Medulla oblongata (tissue), 1 donor: ENCODE data around the gene C1orf115.
"Not testable (repeated sequence)": the region's sequence is repeated elsewhere in the genome, so short reads cannot be mapped to it uniquely, and the experiment has no call there.

Experiments
- DNase-seq: peaks from one replicate; pipeline ENCODE4 v3.0.0-alpha.2; 2015; ENCODE audit errors: extremely low spot score

Gene C1orf115, protein sequence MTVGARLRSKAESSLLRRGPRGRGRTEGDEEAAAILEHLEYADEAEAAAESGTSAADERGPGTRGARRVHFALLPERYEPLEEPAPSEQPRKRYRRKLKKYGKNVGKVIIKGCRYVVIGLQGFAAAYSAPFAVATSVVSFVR

DNA sequence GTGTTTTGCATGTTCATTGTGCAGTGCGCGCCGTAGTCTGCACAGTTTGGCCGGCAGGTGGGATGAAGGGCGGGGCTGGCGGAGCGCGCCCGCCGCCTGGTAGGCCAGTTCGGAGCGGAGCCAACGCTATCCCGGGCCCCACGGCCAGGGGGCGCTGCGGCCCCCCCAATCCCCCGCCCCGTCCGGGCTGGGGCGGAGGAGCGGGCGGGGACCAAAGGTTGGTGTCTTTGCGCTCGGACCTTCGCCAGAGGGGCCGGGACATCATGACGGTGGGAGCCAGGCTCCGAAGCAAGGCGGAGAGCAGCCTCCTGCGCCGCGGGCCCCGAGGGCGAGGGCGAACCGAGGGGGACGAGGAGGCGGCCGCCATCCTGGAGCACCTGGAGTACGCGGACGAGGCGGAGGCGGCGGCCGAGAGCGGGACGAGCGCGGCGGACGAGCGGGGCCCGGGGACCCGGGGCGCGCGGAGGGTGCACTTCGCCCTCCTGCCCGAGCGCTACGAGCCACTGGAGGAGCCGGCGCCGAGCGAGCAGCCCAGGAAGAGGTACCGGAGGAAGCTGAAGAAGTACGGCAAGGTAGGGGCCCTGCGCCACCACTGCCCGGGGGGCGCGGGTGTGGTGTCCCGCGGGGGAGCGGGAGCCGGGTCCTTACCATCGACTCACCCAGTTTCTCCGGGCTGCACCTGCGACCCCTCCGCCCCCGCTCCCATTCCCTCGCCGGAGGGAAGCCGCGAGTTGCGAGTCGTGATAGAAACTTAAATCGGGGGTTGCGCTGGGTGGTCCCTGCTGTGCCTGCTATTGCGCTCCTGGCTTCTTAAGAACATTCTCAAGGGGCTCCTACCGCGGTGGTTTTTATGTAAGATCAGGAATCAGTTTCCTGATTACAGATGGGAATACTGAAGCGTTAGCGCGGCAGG is at the start of gene C1orf115:
Gene C1orf115, plus strand, starts transcription at position 224 of the 913 bp plus-strand sequence. Its CDS starts 40 bp downstream, at position 264.
- DNase-seq: peak; percentile 7

DNA sequence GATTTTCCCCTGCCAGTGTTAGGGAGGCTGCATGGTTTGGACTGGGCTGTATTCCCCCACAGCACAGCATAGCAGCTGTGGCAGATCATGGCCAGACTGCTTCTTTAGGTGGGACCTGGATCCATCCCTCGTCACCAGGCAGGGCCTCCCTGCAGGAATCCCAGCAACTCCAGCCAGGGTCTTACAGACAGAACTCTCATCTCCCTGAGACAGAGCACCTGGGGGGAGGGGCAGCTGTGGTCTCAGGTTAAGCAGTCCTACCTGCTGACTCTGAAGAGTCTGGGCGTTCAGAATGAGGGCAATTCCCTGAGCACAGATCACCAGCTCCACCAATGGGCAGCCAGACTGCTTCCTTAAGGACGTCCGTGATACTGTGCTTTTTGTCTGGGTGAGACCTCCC is 47.9 kb upstream of the C1orf115 start:
- no peak for DNase-seq

DNA sequence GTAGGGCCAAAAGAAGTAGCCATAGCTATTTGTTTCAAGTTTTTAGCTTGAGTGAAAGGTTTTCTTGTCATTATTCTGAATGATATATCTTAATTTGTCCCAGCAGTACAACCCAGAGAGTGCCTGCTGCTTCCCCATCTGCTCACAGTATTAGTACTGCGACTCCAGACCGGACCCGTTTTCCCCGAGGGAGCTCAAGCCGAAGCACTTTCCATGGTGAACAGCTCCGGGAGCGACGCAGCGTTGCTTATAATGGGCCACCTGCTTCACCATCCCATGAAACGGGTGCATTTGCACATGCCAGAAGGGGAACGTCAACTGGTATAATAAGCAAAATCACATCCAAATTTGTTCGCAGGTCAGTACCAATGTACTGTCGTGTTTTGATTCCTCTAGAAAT is 37.2 kb upstream of the C1orf115 start:
- DNase-seq: no peak

DNA sequence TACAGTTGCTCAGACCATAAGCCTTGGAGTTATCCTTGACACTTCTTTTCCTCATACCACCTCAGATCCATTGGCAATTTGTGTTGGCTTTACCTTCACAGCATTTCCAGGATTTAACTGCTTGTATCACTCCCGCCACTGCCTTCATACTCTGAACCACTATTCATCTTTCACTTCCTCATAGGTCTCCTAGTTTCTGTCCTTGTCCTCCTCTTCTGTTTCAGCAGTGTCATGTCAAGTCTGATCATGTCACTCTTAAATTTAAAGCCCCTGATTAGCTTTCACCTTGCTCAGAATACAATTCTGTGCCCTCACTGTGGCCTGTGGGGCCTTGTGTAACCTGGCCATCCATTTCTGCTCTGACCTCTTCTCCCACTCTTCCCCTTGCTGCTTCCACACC is 34.7 kb upstream of the C1orf115 start:
- no peak for DNase-seq

DNA sequence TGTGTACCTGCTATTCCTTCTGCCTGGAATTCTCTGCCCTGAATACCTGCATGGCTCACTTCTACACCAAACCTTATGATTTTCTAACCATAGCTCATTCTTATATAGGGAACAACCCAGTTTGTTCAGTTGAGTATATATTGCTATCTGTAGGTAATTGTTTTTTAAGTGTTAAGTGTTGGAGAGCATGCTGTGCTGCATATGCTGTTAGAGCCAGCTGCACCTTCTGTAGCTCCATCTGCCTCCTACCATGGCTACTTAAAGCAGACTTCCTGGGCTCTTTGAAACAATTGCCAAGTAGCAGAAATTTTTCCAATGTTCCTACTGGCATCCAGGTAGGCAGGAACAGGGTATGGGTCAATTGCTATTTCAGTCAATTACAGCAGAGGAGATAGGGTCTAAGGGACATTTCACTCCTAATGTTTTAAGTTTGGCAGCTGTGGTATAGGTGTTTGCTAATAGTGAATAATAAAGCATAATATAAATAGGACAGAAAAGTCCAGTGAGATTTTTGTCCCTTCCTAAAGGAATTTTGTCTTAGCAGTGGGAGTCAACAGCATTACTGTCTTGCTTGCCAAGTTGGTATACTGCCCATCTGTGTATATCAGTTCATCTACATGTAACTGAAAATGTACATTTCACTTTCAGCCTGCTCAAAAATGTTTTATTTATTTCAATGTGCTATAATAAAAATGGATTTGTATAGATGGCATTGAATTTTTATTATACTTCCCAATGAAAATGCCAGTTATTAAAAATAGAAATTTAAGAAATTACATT is 34.0 kb upstream of the C1orf115 start:
- no peak for DNase-seq

DNA sequence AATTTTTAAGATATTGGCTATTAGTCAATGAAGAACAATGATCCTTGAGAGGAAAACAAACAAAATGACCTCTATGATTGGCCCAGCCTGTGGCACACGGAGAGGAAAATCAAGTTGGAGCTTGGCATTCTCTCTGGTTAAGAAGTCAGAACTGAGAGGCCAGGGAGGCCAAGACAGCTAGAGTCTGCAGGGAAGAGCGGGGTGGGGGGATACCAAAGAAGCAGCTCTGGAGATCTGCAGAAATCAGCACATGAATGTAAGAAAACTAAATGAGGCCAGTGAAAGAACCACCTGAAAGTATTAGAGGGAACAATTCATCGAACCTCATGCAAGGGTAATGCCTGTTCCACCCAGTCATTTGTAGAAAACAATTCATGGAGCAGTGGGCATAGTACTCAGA is 23.8 kb upstream of the C1orf115 start:
- no peak for DNase-seq

DNA sequence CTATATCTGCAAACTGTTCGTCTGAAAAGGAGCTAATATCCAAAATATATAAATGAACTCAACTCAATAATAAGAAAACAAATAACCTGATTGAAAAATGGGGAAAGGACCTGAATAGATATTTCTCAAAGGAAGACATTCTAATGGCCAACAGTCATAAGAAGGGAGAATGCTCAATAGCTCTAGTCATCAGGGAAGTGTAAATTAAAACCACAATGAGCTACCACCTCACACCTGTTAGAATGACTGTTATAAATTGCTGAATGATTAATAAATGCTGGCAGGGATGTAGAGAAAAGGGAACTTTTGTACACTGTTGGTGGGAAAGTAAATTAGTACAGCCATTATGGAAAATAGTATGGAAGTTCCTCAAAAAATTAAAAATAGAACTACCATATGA is 21.2 kb upstream of the C1orf115 start:
- DNase-seq: no peak

DNA sequence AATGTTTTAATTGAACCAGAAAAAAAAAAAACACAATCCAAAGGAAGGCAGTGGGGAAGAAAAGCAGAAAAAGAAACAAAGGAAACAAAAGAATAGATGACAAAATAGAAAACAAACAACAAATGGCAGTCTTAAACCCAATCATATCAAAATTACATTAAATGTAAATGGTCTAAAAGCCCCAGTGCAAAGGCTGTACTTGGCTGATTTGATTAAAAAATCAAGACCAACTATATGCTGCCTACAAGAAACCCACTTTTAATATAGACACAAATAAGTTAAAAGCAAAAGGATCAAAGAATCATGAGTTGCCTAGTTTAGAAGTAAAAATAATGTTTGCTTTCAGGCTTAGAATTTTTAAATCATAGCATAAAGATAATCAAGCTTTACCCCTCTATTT is 19.8 kb upstream of the C1orf115 start:
- DNase-seq: no peak

DNA sequence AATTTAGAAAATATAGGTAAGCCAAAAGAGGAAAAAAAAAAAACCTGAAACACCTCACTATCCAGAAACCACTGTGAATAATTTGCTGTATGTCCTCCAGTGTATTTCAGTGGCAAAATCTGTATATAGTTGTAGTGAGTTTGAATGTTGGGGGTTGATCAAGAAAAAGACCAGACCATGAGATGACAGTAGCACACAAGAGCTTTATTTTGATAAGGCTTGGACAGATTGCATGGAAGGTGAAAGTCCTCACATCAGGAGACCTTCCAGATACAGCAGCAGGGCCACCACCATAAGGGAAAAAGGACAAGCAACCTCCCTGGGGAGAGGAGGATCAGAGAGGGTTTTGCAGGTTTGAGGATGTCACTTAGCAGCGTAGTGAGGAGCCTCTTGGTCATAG is 16.2 kb upstream of the C1orf115 start:
- no peak for DNase-seq

DNA sequence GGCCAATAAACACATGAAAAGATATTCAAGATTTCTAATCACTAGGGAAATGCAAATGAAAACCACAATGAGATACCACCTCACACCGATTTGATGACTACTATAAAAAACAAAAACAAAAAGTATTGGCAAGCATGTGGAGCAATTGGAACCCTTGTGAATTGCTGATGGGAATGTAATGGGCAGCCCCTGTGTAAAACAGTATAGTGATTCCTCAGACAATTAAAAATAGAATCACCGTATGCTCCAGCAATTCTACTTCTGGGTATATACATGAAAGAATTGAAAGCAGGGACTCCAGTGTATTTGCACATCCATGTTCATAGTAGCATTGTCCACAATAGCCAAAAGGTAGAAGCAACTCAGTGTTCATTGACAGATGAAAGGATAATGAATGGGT is 12.9 kb upstream of the C1orf115 start:
- no peak for DNase-seq

DNA sequence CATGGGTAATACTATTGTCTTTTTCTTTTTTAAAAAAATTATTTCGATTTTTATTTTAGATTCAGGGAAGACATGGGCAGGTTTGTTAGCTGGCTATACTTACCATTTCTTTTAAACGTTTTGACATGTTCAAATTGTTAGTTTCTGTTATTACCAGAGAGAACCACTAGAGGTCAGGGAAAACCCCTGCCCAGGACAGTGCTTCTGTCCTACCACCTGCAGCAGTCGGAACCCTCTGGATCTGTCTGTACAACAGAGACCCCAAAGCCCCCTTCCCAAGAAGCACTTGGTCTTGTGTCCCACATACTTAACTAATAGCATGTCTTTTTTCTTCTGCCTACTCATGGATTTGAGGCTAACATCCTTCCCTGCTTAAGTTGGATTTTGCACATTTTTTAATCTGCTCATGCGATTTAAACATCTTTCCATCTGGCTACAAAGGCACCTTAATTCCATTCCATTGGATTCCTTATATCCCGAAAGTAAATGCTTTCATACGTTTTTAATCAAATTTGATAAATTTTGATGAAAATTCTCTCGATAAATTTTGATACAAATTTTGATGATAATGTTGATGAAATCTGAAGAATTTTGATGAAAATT is 10.0 kb upstream of the C1orf115 start:
- DNase-seq: peak; percentile 47

DNA sequence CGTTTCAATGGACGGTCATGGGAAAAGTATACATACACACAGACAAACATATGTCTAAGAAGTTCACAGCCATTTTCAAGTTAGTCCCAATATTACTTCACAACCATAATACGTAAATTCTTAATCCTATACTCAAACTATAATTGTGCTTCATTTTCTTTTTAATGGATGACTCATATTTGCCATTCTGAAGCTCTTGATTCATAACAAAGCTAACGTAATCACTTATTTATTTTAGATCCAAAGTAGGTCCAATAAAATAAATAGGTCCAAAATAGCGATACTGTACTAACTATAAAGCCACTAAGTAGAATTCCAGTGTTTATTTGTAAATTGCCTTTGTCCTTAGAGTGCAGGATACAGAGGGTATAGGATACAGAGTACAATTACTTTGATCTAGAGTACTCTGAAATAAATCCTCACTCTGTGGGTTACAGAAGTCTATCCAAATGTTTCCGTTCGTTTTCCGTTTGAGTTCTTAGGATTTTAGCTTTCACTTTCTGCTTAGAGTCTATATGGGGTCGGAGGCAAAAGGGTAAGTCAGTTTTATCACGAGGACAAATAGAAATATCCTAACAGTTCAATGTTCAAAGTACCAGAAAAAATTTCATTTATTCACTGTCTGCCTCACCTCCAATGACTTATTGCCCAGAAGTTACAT is 8.8 kb upstream of the C1orf115 start:
- DNase-seq: no peak

DNA sequence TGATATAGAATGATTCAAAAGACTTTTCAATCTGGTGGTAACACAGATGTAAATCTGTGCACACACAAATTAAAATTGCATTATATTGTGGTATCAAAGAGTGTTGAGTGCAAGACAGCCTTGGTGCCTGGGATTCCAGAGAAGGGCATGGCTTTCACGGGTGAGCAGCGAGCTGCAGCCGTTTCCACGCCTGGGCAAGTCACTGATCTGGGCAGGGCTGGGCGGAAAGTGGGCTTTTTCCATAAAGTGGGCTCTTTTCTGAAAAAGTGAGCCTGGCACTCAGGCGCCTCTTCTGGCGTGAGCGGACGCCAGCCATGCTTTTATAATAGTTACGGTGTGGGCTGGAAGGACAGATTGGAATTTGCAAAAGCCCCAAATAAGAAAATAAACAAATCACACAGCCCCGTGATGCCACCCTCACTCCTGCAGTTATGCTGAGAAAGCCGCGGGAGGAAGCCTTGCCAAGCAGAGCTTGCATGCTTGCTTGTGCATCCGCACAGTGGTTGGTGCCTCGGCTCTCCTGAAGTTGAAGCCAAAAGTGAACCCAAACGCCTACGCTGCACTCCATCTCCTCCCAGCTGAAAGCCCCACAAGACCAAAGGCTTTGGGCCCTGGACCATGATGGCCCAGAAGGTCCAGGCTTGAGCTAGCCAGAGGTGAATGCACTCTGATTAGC is 7.1 kb upstream of the C1orf115 start:
- DNase-seq: no peak

DNA sequence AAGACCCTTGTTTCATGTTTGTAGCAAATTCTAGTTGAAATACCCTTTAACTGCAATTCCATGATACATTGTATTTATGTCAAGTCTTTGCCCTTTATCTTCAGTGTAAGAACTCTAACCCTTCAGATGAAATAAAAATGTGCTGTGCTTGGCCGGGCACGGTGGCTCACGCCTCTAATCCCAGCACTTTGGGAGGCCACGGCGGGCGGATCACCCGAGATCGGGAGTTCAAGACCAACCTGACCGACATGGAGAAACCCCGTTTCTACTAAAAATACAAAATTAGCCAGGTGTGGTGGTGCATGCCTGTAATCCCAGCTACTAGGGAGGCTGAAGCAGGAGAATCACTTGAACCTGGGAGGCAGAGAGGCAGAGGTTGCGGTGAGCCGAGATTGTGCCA is 6.4 kb upstream of the C1orf115 start:
- not testable (repeated sequence) for DNase-seq

DNA sequence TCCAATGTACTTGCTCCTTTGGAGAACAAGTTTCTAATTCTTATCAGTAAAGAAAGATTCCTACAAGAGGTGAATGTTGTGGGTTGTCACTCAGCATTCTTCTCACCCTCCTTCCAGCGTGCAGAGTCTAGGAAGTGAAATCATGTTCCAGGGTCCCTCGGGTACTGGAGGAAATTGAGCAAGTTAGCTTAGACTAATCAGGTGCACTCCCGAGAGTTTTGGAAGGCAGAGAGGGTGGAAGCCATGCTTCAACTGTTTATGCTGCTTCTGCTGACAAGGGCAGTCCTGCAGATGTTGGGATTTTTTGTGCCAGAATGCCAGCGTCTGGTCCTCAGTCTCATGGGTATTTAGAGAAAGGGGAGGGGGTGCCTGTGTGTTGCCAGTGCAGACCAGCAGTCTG is 5.3 kb upstream of the C1orf115 start:
- DNase-seq: no peak

DNA sequence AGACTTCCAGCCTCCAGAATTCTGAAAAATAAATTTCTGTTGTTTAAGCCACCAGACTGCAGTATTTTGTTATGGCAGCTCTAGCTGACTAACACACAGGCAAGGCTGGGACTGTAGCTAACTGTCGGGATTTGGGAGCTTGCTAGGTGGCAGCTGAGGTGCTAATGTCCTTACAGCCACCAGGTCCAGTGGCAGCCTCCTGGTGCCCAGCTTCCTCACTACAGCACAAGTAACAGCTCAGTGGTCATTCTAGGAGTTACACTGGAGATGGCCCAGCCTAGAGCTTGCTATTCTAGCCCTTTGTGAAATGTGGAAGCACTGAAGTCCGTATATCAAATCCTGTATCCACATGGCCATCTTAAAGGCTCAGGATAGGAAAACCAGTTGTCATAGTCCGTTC is 4.3 kb upstream of the C1orf115 start:
- no peak for DNase-seq

DNA sequence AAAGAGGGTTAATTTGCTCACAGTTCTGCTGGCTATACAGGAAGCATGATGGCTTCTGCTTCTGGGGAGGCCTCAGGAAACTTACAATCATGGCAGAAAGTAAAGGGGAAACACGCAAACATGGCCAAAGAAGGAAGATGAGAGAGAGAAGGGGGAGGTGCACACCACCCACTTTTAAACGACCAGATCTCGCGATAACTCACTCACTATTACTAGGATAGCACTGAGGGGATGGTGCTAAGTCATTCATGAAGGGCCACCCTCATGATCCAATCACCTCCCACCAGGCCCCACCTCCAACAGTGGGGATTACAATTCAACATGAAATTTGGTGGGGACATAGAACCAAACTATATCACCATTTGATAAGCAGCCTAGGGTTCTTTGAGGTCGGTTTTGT is 2.4 kb upstream of the C1orf115 start:
- no peak for DNase-seq

DNA sequence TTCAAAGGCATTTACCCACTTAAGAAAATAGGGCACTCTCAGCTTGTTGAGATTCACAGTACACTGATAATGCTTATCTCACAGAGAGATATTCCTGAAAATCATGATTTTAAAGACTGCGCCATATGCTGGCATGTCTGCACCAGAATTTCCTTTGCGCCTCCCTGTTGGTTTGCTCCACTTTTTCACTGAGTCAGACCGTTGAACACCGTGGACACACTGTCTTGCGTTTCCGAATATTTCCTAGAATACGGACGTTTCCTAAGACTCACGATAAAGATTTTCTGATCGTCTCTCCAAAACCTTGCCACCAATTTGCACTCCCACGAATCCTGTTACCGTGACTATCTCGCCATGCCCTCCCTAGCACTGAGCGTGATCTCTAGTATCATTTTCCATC is 497 bp upstream of the C1orf115 start:
- no peak for DNase-seq

DNA sequence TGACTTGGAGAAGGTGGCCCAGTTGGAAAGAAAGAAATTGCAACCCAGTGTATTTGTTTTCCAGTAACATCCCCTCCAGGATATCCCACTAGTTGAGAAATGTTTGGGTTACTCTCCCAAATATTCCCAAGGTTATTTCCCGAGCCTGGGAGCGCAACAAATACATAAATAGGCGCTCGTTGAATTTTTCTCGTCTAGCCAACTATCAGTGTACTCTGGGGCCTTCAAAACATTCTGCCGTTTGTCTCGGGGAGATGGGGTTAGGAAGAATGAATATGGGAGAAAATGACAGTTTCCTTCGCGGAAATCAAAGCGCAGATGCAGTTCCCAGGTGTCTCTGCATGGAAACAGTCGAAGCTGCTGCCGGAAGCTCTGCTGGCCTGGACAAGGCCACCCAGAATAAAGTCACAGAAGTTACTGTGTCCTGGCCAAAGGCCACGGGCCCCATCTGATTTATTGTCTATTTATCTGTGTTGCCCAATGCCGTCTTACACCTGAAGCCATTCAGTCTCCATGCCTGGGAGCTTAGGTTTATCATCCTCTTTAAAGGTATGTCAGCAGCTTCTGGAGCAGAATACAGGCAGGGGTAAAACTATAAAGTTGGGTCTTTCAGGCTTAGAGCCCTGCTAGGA is 1.0 kb downstream of the C1orf115 start:
- no peak for DNase-seq

DNA sequence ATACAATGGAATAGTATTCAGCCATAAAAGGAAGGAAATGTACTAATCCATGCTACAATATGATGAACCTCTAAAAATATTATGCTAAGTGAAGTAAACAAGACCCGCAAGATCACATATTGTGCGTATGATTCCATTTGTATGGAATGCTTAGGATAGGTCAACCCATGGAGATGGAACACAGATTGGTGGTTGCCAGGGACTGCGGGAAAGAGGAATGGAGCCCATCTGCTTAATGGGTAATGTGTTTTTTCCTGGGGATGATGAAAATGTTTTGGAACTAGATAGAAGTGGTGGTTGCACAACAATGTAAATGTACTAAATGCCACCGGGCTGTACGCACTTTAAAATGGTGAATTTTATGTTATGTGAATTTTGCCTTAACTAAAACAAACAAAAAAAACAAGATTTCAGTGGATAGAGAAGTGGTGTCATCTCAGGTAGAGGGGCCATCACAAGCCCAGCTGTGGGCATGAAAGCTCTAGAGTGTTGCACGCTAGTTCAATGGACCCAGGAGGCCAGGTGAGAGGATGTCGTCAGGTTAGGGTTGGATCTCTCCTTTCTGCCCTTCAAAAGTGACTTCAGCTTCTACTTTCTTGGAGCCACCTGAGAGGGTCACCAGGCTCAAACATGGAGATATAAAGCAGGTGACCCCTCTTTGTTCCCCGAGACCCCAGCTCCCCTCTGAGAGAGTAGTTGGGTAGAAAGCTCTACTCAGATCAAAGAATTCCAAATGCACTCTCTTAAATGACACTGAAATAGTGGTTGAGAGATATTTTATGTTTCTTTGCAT is 2.5 kb downstream of the C1orf115 start:
- DNase-seq: no peak
